Measurements from ENCODE around the gene FAM174C. TPM values are rescaled to one million over a fixed set of nuclear protein-coding genes. Genes with fewer than 3 reads are reported as not detected.

FAM174C gene
- total and polyA plus RNA-seq, 10 of the 15 experiments (the other 5 are each of a cell fraction or from before 2014, with no cell fraction given): 0.89 to 94.6 (median 43.6) TPM

- TF ChIP-seq CEBPB (IDR thresholded peaks at IDR 0.05; ENCODE audit: borderline replicate concordance in 1 of 2, low read depth in 2 of 2, low read length in 2 of 2): no peak
- TF ChIP-seq ZNF687 (IDR thresholded peaks at IDR 0.05): peak; percentile 5; the same call in 1 of the 2 replicates
- no peak for TF ChIP-seq CUX1 (IDR thresholded peaks at IDR 0.05; ENCODE audit: insufficient replicate concordance, low read depth, low read length)
- TF ChIP-seq EGR1 (IDR thresholded peaks at IDR 0.05; ENCODE audit: borderline replicate concordance in 1 of 2, low read depth in 2 of 2, low read length in 2 of 2): peak in 1 of 2 experiments; percentile 1; a peak in 2 of 3 replicates
- no peak for TF ChIP-seq HDAC2 (IDR thresholded peaks at IDR 0.05)
- TF ChIP-seq CBFB (IDR thresholded peaks at IDR 0.05; ENCODE audit: low read depth): peak; percentile 12; the same call in 1 of the 2 replicates
- 0 out of 2 replicates have a peak, but pooled peaks have one; percentile 64 for TF ChIP-seq SIN3A (IDR thresholded peaks at IDR 0.05; ENCODE audit: low read depth, low read length)
- no peak for TF ChIP-seq PAX5 (IDR thresholded peaks at IDR 0.05; ENCODE audit: borderline replicate concordance, low read depth, low read length)
- TF ChIP-seq SPI1 (IDR thresholded peaks at IDR 0.05; ENCODE audit: borderline replicate concordance, insufficient read depth, low read depth, low read length): no peak
- TF ChIP-seq CHD4 (IDR thresholded peaks at IDR 0.05): no peak
- peak; percentile 14 for TF ChIP-seq POLR2A (IDR thresholded peaks at IDR 0.05; ENCODE audit: low read depth, low read length)
- TF ChIP-seq ZNF207 (IDR thresholded peaks at IDR 0.05; ENCODE audit: borderline replicate concordance): no peak
- TF ChIP-seq ZSCAN29 (IDR thresholded peaks at IDR 0.05): no peak
- TF ChIP-seq USF2 (IDR thresholded peaks at IDR 0.05; ENCODE audit: borderline replicate concordance, low read depth, low read length): no peak
- TF ChIP-seq PRDM15 (CRISPR knock-in tag; IDR thresholded peaks at IDR 0.05): no peak
- TF ChIP-seq RELA (IDR thresholded peaks at IDR 0.05; ENCODE audit: borderline replicate concordance, partially characterized antibody): no peak
Measured at GRCh38 chr19:1275976-1276627, 772 bp downstream of the FAM174C start (continued).

Measured in GM12878 (cell line).